GM10248 (cell line): ENCODE data around the gene DEDD2.

Experiments used
- CTCF ChIA-PET: fragments of 300-600 bp; sonication (Branson Sonifier 250); formaldehyde crosslinking; extraction: SDS; loops from one replicate; lab custom pipeline; 2021; ENCODE audit warnings: antibody characterized with exemption; lab: Yijun Ruan, JAX
- POLR2A ChIA-PET: fragments of 350-650 bp; sonication (Branson Sonifier 250); formaldehyde crosslinking; extraction: SDS; loops from one replicate; lab custom pipeline; 2020; ENCODE audit warnings: antibody characterized with exemption; lab: Yijun Ruan, JAX
- DNase-seq: peaks from one replicate; pipeline ENCODE4 v3.0.0; 2012; ENCODE audit errors: extremely low spot score
- TF ChIP-seq, protein P1 (sequence below): IDR thresholded peaks from 2 replicates; pipeline ENCODE4 v1.5.1; 2012; ENCODE audit warnings: mild to moderate bottlenecking, low read depth; ENCODE audit errors: extremely low read depth, missing control alignments, control extremely low read depth

The DEDD2 gene

GRCh38 chr19:42200116-42200715, 17.3 kb downstream of the DEDD2 start:
- POLR2A ChIA-PET = no interaction called here
- CTCF ChIA-PET = interaction anchor here (1.0 to 2.3 kb wide), 4 partner anchors 12 to 68 kb away, joined by 3 to 8 read pairs (median 4); partner anchors contain the start of gene POU2F2
- DNase-seq = no peak
- TF ChIP-seq, protein P1, sequence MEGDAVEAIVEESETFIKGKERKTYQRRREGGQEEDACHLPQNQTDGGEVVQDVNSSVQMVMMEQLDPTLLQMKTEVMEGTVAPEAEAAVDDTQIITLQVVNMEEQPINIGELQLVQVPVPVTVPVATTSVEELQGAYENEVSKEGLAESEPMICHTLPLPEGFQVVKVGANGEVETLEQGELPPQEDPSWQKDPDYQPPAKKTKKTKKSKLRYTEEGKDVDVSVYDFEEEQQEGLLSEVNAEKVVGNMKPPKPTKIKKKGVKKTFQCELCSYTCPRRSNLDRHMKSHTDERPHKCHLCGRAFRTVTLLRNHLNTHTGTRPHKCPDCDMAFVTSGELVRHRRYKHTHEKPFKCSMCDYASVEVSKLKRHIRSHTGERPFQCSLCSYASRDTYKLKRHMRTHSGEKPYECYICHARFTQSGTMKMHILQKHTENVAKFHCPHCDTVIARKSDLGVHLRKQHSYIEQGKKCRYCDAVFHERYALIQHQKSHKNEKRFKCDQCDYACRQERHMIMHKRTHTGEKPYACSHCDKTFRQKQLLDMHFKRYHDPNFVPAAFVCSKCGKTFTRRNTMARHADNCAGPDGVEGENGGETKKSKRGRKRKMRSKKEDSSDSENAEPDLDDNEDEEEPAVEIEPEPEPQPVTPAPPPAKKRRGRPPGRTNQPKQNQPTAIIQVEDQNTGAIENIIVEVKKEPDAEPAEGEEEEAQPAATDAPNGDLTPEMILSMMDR = no peak

- ChIA-PET POLR2A (no interaction called here), CTCF (interaction anchor here (1.0 to 2.3 kb wide), 5 partner anchors 11 to 90 kb away, joined by 3 to 8 read pairs (median 5); partner anchors contain the start of gene POU2F2)
- TF ChIP-seq, protein P1 = peak; percentile 57
- peak; percentile 84 for DNase-seq
Observed at GRCh38 chr19:42199440-42200115, 17.9 kb downstream of the DEDD2 start.

GRCh38 chr19:42198676-42199439, 18.6 kb downstream of the DEDD2 start:
- TF ChIP-seq, protein P1 = no peak
- peak; percentile 84 for DNase-seq
- ChIA-PET POLR2A (interaction anchor here (0.9 kb wide), 1 partner anchor 85 kb away, joined by 3 read pairs; no protein-coding TSS in a partner anchor), CTCF (interaction anchor here (0.7 to 2.3 kb wide), 7 partner anchors 11 to 91 kb away, joined by 3 to 8 read pairs (median 5); partner anchors contain the start of gene POU2F2)

DNA sequence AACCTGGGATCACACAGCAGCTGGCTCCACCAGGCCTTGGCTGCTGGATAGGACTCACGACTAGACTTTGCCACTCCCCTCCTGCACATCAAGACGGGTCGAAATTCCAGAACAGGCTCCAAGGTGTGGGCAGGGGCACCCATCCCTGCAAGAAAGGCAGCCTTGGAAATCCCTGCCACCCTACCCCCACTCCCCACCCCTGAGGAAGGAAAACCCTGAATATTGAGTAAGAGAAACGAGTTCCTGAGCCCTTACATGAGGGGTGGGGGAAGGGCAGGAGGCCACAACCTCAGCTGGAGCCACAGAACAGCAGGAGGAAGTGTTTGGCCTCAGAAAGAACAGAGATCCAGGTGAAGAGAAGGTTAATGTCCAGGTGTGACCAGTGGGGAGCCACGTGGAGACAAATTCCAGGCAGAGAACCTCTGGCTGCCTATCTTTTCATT, 20.1 kb downstream of the DEDD2 start:
- CTCF ChIA-PET = interaction anchor here (1.3 kb wide), 1 partner anchor 23 kb away, joined by 3 read pairs; the partner anchor contains the start of gene ZNF526
- DNase-seq = no peak
- TF ChIP-seq, protein P1 = no peak

DNA sequence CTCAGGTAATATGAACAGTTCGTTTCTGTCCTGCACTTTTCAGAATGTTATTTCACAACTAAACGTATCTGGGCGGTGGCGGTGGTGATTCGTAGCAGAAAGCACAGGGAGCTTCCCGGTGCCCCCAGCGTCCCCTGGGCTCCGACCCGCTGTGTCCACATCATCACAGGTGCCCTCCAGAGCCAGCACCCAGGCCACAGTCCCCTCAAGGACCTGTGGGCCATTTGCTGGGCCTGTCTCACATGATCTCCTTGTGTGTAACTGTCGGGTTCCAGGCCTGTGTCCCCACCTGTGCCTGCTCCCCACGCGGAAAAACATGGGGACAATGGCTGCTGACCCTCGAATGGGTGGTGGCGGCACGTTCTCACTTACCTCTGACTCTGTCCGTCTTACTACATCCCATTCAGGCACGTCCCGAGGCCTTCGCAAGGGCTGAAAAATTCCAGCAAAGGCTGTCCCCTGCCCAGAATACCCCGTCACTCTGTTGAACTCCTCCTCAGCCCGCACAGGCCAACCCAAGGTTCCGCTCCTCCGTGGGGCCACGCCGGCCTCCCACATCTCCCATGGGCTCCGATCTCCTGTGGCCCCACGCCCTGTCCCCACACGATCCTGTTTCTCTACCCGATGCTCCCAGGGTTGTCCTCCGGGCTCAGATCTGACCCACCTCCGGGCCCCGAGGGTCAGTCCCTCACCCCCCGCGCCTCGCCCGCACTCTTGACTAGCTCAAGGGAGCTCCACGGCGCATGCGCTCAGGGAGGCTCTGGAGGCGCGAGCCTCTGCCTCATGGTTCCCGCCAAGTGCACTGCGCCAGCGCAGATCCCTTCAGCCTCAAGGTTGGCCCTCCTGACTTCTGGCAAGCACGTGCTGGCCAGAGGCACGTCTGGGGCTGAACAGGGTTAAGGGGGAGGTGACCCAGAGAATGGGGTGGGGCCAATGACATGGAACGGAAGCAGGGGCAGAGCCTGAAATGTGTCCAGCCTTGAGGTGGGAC, 21.2 kb downstream of the DEDD2 start:
- ChIA-PET CTCF (no interaction called here), POLR2A (no interaction called here)
- no peak for DNase-seq
- TF ChIP-seq, protein P1 = no peak

More for the DNA sequence above, 20.1 kb downstream of the DEDD2 start:
- POLR2A ChIA-PET = no interaction called here

- ChIA-PET POLR2A (no interaction called here), CTCF (no interaction called here)
- TF ChIP-seq, protein P1 = no peak
- no peak for DNase-seq
Observed at GRCh38 chr19:42193706-42194105, 23.8 kb downstream of the DEDD2 start.
